GM20000 (cell line): ENCODE measurements around the gene ATP5MC3.

Experiments used
- DNase-seq: peaks from one replicate; pipeline ENCODE4 v3.0.0; 2012; ENCODE audit warnings: low spot score
- TF ChIP-seq, protein P1 (sequence below): IDR thresholded peaks from 2 replicates; pipeline ENCODE4 v1.5.1; 2012; ENCODE audit warnings: mild to moderate bottlenecking, control low read depth; ENCODE audit errors: extremely low read depth, missing control alignments

The ATP5MC3 gene

DNA sequence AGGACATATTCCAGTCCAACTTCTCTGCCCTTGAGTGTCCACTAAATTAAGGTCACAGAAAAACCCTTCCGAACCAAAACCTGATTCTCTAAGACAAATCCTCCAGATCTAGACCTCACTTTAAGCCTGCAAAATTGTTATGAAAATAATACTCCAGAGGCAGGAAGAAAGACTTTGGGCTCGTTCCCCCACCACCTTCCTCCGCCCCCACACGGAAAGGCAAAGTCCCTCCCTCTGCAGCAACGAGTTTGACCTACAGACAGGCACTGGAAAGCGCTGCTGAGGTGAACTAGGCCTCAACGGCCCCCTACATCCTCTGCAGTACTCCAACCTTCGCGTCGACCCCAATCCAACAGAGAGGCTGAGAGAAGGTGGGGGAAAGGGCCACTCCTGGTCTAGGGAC is 808 bp downstream of the ATP5MC3 start:
- TF ChIP-seq, protein P1, sequence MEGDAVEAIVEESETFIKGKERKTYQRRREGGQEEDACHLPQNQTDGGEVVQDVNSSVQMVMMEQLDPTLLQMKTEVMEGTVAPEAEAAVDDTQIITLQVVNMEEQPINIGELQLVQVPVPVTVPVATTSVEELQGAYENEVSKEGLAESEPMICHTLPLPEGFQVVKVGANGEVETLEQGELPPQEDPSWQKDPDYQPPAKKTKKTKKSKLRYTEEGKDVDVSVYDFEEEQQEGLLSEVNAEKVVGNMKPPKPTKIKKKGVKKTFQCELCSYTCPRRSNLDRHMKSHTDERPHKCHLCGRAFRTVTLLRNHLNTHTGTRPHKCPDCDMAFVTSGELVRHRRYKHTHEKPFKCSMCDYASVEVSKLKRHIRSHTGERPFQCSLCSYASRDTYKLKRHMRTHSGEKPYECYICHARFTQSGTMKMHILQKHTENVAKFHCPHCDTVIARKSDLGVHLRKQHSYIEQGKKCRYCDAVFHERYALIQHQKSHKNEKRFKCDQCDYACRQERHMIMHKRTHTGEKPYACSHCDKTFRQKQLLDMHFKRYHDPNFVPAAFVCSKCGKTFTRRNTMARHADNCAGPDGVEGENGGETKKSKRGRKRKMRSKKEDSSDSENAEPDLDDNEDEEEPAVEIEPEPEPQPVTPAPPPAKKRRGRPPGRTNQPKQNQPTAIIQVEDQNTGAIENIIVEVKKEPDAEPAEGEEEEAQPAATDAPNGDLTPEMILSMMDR = no peak
- DNase-seq = peak; percentile 51

DNA sequence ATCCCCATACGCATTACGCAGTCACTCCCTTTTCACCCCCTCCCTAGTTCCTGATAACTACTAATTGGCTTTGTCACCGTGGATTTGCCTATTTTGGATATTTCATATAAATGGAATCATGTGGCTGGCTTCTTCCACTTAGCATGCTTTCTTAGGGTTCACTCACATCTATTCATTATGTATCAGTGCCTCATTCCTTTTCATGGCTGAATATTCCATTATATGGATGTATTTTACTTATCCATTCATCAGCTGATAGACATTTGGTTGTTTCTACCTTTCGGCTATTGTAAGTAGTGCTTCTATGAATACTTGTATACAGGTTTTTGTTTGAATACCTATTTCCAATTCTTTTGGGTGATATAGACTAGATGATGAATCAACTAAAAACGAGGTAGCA is 4.9 kb downstream of the ATP5MC3 start:
- TF ChIP-seq, protein P1 = no peak
- DNase-seq = no peak

DNA sequence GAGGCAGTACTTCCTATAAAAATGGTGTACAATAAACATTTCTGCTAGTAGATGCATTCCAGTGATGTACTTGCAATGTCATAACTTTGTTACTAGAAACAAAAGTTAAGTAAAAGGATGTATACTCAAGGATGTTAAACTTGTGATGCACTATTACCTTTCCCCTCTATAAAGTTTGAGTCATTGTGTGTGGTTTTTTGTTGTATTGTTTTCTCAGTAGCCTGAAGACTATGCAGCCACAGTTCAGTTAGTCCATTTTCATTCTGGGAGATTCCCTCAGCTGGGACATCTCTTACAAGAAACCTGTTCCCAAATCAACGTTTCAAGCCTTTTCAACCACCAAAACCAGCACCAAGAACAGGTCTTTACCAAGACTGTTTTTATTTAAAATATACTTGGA is 5.6 kb downstream of the ATP5MC3 start:
- TF ChIP-seq, protein P1 = no peak
- no peak for DNase-seq

DNA sequence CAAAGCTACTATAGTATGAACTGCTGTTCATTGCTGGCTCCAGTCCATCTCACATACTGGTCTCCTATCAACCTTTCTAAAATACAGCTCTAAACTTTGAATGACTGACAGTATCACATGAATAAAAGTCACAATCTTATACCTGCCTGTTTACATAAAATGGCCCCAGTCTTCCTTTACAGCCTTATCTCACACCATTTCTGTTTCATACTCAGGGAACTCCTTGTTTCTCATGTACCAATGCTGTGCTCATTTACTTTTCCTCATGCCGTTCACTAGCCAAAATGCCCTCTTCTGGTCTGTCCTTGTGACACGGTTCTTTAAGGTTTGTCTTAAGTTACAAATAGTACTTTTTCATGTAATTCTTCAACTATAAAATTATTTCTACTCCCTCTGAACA is 6.2 kb downstream of the ATP5MC3 start:
- TF ChIP-seq, protein P1 = no peak
- no peak for DNase-seq

DNA sequence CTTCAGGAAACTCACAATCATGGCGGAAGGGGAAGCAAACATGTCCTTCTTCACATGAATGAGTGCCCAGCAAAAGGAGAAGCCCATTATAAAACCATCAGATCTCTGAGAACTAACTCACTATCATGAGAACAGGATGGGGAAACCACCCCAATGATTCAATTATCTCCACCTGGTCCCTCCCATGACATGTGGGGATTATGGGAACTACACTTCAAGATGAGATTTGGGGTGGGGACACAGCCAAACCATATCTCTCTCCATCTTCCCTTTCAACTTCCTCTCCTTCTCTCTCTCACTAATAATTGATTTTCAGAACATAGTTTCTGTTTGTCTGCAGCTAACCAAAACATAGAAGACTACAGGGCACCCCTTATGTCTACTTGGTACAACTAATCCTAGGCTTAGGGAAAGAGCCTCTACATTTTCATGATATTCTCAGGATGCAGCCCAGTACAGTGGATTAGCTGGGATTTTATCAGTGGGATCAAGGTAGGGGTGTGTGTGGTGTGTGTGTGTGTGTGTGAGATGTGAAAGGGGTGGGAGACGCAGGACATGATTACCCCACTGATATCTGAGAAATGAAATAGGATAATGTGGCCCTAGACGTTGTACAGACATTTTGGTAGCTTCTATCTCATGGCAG is 10.7 kb downstream of the ATP5MC3 start:
- TF ChIP-seq, protein P1 = no peak
- DNase-seq = no peak

DNA sequence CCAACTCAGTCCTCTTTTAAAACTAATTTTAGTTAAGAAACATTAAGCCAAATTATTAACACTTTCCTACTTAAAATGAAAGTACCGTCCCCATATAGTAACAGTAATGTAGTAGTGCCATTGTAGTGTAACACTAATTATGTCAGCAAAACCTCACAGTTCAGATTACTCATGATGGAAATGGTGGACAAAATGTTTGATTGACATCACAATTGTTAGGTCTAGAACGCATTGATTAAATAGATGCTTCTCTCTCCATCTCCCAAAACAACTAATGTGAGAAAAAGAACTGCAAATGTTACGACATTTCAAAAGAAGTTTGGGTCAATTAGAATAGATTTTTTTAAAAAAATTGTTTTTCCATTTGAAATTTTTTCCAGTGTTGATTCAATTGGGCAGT is 12.3 kb downstream of the ATP5MC3 start:
- TF ChIP-seq, protein P1 = no peak
- no peak for DNase-seq

DNA sequence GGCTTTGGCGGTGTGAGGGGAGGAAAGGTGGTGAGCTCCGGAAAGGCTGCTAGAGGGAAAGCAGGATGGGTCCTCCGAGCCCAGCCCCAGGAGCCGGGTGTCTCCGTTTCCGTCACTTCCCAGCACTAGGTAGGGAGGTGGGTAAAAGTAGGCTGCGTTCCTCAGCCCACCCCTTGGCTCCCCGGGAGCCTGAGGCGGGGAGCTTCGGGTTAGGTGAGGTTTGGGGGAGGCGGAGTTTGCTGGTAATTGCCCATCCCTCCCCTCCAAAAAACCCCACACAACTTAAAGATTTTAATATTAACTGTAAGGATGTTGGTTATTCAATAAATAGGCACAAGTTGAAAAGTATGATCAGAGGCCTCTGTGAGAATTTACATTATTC is 13.0 kb downstream of the ATP5MC3 start:
- TF ChIP-seq, protein P1 = no peak
- no peak for DNase-seq
